Kidney (tissue), 14 donors: ENCODE results near the gene C4B. TPM values are rescaled to one million over a fixed set of nuclear protein-coding genes. Genes with fewer than 3 reads are reported as not detected.

Experiments
- DNase-seq, 5 donors: peaks; one replicate each; pipeline ENCODE4 v3.0.0-alpha.2; 2013 to 2020
- FAIRE-seq: peaks from 2 replicates; lab custom pipeline; 2012; peaks lifted over from hg19 to GRCh38; lab: Jason Lieb, UNC
- H3K27ac ChIP-seq, 2 donors: one replicate each; pipeline ENCODE4 v1.7.0; 2013; ENCODE audit warnings: low read depth in 2 of 2, low read length in 2 of 2, inconsistent platforms in 1 of 2
- H3K27me3 ChIP-seq: one replicate; pipeline ENCODE4 v1.7.1; 2013; ENCODE audit warnings: low read length, inconsistent platforms; ENCODE audit not compliant: control insufficient read depth, insufficient read depth
- H3K36me3 ChIP-seq, 3 donors: one replicate each; pipeline versions ENCODE4 v1.7.0 to v1.7.1; 2013; ENCODE audit warnings: low read length in 3 of 3, control low read depth in 1 of 3, inconsistent platforms in 1 of 3; ENCODE audit not compliant: insufficient read depth in 3 of 3, control insufficient read depth in 2 of 3
- H3K4me1 ChIP-seq, 3 donors: one replicate each; pipeline versions ENCODE4 v1.7.0 to v1.7.1; 2013; ENCODE audit warnings: low read length in 3 of 3, inconsistent platforms in 1 of 3, low read depth in 1 of 3; ENCODE audit not compliant: control insufficient read depth in 2 of 3, insufficient read depth in 2 of 3
- H3K4me3 ChIP-seq, 3 donors: one replicate each; pipeline versions ENCODE4 v1.7.0 to v1.8.1; 2013; ENCODE audit warnings: low read length in 3 of 3, control low read depth in 1 of 3, inconsistent platforms in 1 of 3
- H3K9ac ChIP-seq, 3 donors: one replicate each; pipeline versions ENCODE4 v1.7.0 to v1.7.1; 2013; ENCODE audit warnings: low read length in 3 of 3, control low read depth in 1 of 3, inconsistent platforms in 1 of 3
- H3K9me3 ChIP-seq, 3 donors: one replicate each; pipeline versions ENCODE4 v1.7.0 to v1.7.1; 2013; ENCODE audit warnings: low read length in 3 of 3, control low read depth in 1 of 3, inconsistent platforms in 1 of 3; ENCODE audit not compliant: control insufficient read depth in 2 of 3, insufficient read depth in 1 of 3
- intact Hi-C: fragments of 100-400 bp; cut with DNase I; formaldehyde crosslinking; loops from one replicate; pipeline ENCODE4 v1.11.1; 2022
- polyA plus RNA-seq: library from polyadenylated mRNA; stranded (reverse); fragments of 350-450 nt; fragmentation: Illumina TruSeq; extraction: RNeasy Lipid Tissue Mini Kit (QIAGEN cat#74804); gene quantifications from one replicate; pipeline ENCODE4 v1.2.3, GENCODE V29; 2014; ENCODE audit warnings: low read depth, low replicate concordance; ENCODE audit not compliant: insufficient read depth
- total RNA-seq: library from RNA; stranded (reverse); fragmentation: NEBNext Ultra II Directional; extraction: Animal tissue kit (Norgen Biotek cat#: 25700); gene quantifications from one replicate; pipeline ENCODE4 v1.2.1, GENCODE V29; 2021
- TF ChIP-seq, protein P1 (sequence below): IDR thresholded peaks from 3 replicates; pipeline ENCODE4 v1.5.1; 2012; ENCODE audit warnings: mild to moderate bottlenecking, moderate library complexity, borderline replicate concordance; ENCODE audit not compliant: insufficient read depth; ENCODE audit errors: extremely low read depth
- donor health status: control.
- donor health status: control.
- donor health status: control.
- donor health status: control.
- donor health status: control.
- donor health status: DM: yes; HTN: yes; CAD: no.
- donor health status: Normal renal cell carcinoma (clear cell type).

C4B gene
- total and polyA plus RNA-seq, 2 donors from 2014 or later, result 578 to 596 TPM

DNA sequence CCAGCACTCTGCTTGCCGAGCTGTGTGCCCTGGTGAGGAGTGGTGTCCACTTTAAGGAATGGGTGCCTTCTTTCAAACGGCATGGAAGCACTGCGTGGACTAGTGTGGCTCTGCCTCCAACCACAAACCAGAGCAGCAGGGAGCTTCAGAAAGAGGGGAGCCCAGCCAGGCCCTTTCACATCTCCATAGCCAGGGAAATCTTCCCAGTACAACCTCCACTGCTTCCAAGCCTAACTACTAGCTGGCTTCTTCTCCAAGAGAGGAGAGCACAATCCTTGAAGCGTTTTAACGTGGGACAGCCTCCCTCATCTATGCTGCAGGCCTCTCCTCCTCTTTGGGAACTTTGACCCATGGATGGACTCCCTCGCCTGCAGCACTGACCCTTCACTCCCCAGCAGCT is 67.9 kb downstream of the C4B start:
- no peaks in the 10 kb centered on the region for H3K9me3 ChIP-seq
- H3K4me1 ChIP-seq, result peaks cover 0 to 4% (median 0%) of the 10 kb centered on the region in 3 donors
- H3K27ac ChIP-seq, result peak overlapping the region in 1 of 2 donors; percentile 11
- no peaks in the 10 kb centered on the region for H3K36me3 ChIP-seq
- FAIRE-seq (no peak), DNase-seq (no peak)
- TF ChIP-seq, protein P1, sequence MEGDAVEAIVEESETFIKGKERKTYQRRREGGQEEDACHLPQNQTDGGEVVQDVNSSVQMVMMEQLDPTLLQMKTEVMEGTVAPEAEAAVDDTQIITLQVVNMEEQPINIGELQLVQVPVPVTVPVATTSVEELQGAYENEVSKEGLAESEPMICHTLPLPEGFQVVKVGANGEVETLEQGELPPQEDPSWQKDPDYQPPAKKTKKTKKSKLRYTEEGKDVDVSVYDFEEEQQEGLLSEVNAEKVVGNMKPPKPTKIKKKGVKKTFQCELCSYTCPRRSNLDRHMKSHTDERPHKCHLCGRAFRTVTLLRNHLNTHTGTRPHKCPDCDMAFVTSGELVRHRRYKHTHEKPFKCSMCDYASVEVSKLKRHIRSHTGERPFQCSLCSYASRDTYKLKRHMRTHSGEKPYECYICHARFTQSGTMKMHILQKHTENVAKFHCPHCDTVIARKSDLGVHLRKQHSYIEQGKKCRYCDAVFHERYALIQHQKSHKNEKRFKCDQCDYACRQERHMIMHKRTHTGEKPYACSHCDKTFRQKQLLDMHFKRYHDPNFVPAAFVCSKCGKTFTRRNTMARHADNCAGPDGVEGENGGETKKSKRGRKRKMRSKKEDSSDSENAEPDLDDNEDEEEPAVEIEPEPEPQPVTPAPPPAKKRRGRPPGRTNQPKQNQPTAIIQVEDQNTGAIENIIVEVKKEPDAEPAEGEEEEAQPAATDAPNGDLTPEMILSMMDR, result no peak
- intact Hi-C loops, result no loop called here
- H3K27me3 ChIP-seq, result no peaks in the 10 kb centered on the region
- no peak overlapping the region for H3K4me3 ChIP-seq
- no peak overlapping the region for H3K9ac ChIP-seq

DNA sequence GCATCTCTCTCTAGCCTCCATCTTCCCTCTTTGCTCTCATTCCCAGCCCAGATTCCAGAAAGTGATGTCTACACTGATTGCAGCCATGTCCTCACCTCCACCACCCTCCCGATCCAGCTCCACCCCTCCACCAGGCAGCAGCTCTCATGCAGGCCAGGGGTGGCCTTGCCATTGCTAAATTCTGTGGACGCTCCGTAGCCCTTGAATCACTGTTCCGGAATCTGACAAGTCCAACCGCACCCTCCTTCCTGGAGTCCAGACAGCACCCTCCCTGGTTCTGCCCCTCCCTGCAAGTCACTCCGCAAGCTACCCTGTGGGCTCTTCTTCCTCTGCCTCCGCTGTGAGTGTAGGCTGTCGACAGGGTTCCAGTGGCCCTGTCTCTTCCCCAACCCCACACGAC is 68.3 kb downstream of the C4B start:
- H3K36me3 ChIP-seq, result no peaks in the 10 kb centered on the region
- DNase-seq, result no peak
- peaks cover 0 to 4% (median 0%) of the 10 kb centered on the region in 3 donors for H3K4me1 ChIP-seq
- no peak overlapping the region for H3K9ac ChIP-seq
- intact Hi-C loops, result no loop called here
- TF ChIP-seq, protein P1, result no peak
- H3K27me3 ChIP-seq, result no peaks in the 10 kb centered on the region
- no peak for FAIRE-seq
- H3K9me3 ChIP-seq, result no peaks in the 10 kb centered on the region
- no peak overlapping the region for H3K4me3 ChIP-seq
- no peak overlapping the region for H3K27ac ChIP-seq

DNA sequence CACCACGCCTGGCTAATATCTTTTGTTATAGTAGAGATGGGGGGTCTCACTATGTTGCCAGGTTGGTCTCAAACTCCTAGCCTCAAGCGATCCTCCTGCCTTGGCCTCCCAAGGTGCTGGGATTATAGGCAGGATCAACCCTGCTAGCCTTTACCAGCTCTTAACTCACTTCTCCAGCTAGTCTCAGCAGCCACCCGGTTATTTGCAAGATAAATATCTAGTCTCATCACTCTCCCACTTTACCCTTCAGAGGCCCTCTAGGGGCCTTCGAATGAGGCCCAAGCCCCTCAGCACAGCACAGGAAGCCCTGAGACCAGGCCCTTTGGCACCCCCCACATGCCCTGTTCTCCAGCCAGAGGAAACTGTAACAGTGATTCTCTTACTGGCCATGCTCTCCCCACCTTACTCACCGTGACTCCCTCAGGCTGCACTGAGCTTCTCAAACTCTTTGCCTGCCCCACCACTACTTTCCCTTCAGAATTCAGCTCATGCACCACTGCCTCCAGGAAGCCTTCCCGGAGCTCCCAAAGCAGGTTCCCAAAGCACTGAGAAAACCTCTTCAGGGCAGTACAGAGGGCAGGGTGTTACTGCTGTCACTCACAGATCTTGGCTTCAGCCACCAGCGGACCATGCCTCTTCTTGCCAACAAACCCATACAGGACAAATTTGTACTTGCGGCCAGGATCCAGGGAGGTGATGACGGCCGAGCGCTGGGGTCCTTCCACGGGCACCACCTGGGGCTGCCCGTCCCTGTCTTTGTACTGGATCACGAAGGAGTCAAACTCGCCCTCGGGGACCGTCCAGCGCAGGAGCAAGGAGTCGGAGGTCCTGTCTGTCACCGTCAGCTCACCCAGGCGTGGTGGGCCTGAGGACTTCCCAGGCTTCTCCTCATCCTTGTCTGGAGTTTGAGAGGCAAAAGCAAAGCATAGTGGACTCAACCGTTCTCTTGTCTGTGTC is 69.5 kb downstream of the C4B start:
- intact Hi-C loops, result no loop called here

More for the DNA sequence above, 69.5 kb downstream of the C4B start:
- Histone ChIP-seq H3K27me3 (no peaks in the 10 kb centered on the region), H3K27ac (no peak overlapping the region), H3K9ac (no peak overlapping the region), H3K4me1 (peaks cover 0 to 4% (median 0%) of the 10 kb centered on the region in 3 donors), H3K9me3 (no peaks in the 10 kb centered on the region), H3K36me3 (no peaks in the 10 kb centered on the region), H3K4me3 (no peak overlapping the region)
- DNase-seq (no peak), FAIRE-seq (no peak)
- TF ChIP-seq, protein P1, result no peak
